Measurements from ENCODE around the gene NACC2.

NACC2 gene

DNA sequence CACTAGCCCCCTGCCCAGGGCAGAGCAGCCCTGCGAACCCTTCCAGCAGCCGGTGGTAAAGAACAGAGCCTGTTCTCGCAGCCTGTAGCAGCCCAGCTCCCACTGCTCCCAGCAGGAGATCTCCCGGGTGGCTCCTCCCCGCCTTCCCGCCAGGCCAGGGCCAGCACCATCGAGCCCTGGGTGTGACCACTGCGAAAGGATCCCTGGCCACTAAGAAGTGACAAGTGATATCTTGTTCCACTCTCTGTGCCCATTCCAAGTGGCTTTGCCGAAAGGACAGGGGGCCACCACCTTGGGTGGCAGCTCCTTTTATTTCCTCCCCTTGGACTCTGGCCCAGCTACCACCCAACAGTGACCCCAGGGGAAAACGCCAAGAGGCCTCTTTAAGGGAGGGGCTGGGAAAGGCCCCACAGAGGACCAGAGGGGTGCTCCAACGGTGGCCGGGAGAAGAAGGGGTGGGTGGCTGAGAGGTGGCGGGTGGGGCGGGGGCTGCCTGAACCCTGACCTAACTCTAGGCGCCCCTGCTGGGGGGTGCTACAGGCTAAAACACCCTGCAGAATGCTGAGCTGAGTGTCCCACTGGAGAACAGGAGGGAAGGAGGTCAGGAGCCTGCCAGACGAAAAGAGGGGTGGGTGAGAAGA is 1.6 kb downstream of the NACC2 start:
- DNase-seq (ENCODE audit: low read depth in 2 of 2) = no peak

DNA sequence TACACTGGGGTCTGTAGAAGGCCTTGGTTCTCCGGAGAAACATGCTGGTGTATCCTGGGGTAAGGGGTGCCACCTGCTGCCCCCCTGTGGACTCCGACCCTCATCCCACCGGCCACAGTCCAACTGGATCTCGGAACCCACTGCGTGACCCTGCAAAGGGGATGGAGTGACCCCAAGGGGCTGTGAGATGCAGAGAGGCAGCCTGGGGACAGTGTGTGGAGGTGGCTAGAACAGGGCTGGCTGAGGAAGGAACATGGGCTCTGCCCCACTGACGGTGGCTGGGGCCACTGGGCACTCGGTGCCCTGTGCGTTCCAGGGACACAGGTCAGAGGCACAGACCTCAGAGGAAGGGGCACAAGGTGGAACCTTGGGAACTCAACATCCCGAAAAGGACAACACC is 2.3 kb downstream of the NACC2 start:
- no peak for DNase-seq (ENCODE audit: low read depth in 2 of 2)

DNA sequence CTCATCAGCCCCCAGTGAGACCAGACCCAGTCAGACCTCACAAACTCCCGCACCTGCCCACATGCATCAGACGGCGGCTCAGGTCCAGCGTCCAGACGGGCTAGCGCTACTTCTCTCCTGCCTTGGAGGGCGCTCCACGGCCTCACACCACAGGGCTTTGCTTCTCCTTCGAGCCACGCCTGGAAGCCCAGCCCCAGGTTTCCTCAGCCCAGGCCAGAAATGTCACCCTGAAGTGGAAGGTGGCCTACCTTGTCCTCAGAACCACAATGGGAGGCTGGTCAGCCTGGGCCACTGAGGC is 2.8 kb downstream of the NACC2 start:
- no peak for DNase-seq (ENCODE audit: low read depth in 2 of 2)

DNA sequence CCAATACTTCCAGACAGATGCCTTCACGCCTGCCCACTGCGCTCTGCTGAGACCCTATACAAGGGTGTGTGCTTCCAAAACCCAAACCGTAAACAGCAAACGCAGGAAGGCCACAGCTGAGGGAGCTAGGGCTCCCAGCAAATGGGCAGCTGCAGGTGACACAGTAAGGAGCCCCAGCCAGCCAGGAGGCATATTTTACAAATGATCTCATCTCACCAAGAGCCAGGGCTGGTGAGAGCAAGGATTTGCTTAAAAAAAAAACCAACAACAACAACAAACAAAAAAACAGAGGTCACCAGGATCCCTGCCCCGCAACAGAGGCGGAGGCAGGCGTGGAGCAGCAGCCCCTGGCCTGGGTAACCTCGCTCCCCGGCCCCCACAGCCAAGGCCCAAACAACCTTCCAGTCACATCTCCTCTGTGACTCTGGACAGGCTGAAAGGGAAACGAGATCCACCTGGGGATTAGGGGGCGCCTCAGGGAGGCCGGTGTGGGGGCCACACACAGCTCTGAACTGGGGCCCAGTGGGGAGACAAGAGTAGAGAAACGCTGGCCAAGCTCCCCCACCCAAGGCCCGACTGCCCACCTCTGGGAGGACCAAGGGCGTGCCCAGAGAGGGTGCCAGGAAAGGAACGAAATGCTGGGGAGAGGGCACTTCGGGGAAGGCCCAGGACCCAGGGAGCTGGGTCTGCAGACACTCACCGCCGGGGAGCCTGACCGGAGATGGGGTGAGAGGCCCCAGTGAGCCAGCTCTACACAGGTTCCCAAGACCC is 3.3 kb downstream of the NACC2 start:
- DNase-seq (ENCODE audit: low read depth in 2 of 2) = no peak

DNA sequence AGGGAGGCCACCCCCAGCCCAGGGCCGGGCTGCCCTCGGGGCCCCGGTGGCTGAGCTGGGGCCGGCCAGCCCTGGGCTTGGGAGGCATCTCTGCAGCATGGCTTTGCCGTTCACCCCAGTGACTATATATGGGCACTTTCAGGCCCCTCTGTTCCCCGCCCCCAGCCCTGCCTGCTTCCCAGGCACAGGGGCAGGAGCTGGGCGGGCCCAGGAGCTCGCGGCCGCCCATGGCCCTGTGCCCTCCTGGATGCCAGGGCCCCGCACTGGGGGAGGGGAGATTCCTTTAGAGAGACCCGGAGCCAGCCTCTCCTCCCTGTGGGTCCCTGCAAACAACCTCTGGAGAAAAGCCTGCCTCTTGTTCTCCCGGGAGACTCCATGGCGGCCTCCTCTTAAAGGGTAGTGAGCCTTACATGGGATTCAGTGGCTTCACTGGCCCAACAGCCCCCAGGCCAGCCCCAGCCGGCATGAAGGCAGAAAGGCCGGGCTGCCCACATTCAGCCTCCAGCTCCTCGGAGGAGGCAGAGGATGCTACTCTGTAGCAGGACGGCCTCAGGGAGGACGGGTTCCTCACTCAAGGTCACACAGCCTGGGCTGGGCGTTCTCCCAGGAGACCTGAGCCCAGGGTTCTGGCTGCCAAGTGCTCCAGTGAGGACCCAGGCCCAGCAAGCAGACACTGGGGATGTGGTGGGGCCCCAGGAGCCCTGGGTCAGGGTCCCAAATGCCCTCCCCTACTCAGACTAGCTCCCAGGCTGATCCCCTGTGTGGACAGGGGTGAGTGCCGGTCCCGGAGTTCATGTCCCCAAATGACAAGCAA is 4.1 kb downstream of the NACC2 start:
- no peak for DNase-seq (ENCODE audit: low read depth in 2 of 2)

DNA sequence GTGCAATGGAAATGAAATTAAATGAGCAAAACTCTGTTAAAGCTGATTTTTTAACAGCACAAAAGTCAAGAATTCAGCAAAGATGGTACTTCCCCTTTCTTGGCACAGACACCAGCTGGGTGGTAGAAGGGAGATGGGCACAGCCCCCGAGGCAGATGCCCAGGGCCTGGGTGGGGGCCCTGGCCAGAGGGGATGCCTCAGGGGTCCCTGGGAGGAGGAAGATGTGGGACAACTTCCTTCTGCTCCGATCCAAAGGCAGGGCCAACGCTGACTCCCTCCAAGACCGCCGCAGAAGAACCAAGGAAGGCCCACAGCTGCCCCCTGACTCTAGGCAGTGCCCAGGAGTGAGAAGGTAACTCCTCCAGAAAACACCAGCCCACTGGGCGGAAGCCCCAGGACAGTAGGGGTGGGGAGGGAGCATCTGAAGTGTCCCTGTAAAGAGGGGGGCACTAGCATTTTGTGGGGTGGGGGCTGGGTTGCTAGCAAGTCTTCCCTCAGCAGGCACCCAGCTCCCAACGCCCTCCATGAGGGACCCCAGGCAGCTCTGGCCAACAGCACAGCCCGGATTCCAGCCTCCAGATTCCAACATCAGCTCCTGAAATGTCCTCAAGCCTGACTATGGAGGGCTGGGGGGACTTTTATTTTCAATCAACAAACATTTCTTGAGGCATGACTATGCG is 4.9 kb downstream of the NACC2 start:
- DNase-seq (ENCODE audit: low read depth in 2 of 2) = no peak

DNA sequence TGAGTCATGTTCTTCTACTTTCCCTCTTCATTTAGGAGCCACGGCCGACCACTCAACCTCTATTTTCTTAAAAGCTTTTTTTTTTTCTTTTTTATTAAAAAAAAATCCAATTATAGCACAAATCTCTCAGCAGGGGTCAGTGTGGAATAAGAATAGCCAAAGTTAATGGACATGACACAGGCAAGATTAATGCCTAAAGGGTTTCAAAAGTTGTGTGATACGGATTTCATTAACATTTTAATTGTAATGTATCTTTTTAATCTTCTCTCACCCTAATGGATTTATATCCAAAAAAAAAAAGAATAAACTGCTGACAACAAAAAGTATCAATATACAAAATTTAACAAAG is 5.4 kb downstream of the NACC2 start:
- DNase-seq (ENCODE audit: low read depth in 2 of 2) = no peak

DNA sequence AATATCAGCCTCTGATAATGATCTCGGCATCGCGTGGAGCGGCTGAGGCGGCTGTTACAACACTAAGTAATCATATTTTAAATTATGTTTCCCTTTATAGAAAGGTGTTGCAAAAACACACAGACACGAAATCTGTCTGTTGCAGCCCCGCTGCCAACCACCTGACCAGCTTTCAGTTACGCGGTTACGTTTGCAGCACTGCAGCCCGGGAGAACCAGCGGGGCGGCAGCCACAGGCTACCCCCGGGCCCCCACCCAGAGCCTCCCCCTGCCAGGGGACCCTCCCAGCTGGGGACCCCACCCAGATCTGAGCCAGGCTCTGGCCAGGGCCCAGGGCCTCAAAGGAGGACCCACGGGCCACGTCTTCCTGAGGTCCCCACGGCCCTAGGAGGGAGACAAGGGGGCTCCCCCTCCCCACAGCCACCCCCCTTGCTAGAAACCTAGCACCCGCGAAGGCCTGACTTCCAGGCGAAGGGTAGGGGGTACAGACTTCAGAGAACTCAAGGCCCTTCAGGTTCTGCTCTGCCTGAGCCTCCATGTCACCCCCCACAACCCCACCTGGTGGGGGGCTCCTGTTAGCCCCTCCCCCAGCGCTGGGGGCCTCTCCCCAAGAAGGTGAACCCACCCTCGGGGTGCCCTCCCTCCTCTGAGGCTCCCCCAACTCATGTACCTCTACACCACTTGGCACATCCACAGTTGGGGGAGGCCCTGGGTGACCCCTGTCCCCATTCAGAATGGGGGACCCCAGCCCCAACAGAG is 6.0 kb downstream of the NACC2 start:
- DNase-seq (ENCODE audit: low read depth in 2 of 2) = no peak

DNA sequence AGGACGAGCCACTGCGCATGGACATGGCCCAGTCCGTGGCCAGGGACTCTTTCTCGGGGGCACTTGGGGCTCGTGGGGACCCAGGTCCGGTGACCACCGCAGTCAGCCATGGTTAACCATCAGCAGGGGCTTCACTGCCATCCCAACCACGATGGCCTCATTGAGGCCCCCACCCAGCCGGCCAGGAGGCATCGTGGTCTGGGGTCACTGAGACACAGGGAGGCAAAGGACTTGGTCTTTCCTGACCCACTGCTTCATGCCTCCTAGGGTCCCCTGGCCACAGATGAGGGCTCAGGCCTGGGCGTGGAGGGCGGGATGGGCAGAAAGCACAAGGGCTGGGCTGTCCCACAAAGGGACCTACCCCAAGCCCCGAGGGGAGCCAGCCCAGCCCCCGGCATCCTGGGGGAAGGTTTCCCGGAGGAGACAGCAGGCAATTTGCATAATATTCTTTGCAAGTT is 6.6 kb downstream of the NACC2 start:
- no peak for DNase-seq (ENCODE audit: low read depth in 2 of 2)

DNA sequence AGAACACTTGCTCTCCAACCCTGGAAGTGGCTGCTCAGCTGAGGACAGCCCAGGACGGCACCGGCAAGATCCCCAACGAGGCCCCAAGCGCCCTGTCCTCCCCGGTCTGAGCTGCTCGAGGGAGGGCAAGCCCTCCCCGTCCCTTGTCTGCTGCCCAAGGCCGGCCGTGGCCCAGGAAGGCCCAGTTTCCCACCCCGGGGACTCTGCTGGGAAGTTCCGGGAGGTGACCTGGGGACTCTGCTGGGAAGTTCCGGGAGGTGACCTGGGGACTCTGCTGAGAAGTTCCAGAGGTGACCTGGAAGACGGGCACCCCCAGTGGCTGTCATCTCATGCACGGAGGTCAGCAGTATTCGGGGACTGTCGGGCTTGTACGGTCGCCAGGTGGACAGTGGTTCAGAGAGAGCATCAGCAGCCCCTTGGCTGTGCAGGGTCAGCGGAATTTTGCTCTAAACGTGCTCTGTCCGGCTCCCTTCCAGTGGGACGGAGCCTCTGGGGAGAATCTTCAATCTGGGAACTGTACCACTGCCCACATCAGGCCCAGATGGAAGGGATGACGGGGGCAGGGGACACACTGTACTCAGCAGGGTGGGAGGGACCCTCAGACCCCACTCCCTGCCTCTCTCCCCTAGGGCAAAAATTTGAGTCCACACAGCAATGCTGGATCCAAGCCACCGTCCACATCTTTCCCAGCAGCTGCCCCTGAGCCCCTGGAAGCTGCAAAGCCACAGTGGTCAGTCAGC is 7.2 kb downstream of the NACC2 start:
- no peak for DNase-seq (ENCODE audit: low read depth in 2 of 2)

DNA sequence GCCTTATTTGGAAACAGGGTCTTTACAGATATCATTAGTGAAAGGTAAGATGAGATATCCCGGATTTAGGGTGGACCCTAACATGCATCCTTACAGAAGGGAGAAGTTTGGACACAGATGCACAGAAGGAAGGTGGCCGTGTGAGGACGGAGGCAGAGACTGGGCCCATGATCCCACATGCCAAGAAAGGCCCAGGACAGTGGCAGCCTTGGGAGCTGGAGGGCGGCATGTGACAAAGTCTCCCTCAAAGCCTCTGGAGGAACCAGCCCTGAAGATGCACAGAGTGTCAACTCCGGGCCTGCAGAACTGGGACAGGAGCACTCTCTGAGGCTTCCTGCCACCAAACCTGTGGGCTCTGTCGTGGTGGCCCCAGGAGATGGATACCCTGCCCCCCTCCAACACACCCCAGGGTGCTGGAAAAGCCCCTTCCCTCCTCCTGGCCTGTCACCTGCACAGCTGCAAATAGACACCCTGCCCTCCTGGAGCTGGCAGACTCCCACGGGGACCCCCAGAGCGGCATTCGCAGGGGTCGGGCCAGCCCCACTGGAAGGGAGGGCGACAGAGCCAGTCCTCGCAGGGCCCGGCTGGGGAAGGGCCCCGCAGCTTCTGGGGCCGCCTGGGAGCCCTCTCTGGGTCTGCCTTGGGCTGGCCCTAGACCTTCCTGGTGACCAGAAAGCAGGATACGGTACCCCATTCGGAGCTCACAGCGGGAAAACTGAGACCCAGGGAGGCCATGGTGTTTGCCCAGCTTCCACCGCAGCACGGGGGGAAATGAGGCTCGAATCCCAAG is 7.9 kb downstream of the NACC2 start:
- no peak for DNase-seq (ENCODE audit: low read depth in 2 of 2)

DNA sequence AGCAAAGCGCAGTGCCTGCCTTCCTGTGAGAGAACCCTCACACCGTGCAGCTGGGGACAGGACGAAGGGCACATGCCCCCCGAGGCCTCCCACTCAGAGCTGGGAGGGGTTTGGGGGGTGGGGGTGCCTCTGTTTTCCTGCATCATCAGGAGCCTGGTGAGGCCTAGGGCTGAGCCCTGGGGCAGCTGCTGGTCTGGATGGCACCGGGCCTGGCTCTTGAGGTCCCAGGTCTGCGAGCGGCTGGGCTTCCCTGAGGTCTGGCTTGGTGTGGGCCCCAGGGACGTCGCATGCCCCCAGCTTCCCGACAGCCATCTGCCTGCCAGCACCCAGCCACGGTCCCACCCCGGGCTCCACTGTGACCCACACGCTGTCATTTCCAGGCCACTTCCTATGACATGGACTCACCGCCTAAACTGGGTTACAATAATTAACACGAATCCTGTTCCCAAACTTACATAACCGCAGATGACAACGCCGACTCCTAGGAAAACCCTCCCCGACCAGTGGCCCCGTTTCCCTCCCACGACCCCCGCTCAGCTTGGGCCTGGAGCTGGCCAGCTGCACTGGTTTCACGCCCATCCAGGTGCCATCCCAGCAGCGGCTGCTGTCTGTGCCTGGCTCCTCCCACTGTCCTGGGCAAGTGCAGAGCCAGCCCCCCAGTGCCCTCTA is 8.7 kb downstream of the NACC2 start:
- no peak for DNase-seq (ENCODE audit: low read depth in 2 of 2)

DNA sequence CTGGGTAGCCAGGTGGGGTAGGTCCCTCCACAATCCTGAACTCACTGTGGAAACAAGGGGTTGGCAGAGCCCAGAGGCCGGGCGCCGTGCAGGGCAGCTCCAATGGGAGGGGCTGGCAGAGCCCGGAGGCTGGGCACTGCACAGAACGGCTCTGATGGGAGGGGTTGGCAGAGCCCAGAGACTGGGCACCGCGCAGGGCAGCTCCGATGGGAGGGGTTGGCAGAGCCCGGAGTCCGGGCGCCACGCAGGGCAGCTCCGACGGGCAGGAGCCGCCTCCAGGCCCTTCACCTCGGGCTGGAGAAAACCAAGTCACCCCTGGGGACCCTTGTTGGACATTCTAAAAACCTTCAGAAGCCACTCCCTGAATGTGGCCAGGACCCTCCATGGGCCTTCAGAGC is 9.3 kb downstream of the NACC2 start:
- DNase-seq (ENCODE audit: low read depth in 2 of 2) = no peak

DNA sequence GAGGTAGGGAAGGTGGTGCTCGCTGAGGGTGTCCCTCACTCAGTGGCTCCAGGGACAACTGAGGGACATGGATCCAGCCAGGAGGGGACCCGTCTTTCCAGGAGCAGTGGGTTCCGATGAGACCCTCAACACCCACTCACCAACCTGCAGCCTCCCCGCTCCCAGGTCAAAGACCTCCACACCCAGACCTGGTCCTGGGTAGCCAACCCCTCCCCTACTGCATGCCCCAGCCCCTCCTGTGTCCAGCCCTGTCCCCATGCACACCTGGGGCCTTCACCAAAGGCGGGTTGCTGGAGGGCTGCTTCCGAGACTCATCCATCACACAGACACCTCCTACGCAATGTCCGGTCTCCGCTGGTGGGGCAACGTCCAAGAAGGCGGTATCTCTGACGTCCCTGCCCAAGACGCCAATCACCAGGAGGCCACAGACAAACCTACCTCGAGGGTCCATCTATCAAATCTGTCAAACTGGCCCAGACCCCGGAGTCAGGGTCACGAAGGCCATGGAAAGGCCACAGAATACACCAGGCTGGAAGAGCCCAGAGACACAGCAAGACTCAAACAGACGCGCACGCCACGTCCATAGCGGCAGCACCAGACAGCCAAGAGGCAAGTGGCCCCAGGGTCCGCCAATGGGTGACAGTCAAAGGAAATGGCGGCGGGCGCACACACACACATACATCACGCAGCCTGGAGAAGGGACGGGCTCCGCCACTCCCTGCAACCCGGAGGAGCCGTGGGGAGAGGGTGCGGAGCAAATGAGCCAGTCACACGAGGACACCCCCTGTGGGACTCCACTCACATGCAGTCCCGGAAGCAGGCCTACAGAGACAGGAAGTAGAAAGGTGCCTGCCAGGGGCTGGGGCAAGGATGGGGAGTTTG is 10.8 kb downstream of the NACC2 start:
- no peak for DNase-seq (ENCODE audit: low read depth in 2 of 2)

DNA sequence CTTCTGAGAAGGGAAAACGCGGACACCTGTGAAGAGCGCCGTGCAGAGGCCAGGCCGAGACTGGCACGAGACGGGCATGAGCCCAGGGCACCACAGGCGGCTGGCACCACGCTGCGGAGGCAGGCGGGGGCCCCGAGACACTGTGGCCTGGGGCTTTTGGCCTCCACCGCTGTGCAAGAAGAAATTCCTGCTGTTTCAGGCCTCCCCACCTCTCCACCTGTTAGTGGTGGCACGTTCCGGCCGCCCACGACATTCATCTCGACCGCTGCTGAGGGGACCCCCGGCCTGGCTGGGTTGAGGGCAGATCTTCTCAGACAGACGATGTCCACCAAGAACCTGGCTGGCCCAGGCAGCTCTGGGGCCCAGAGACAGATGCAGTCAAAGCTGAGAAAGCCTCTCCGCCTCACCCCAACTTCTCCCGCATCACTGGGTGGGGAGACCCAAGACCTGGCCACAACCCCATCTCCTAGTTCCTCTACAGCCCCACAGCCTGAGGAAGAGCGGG is 11.5 kb downstream of the NACC2 start:
- DNase-seq (ENCODE audit: low read depth in 2 of 2) = no peak

DNA sequence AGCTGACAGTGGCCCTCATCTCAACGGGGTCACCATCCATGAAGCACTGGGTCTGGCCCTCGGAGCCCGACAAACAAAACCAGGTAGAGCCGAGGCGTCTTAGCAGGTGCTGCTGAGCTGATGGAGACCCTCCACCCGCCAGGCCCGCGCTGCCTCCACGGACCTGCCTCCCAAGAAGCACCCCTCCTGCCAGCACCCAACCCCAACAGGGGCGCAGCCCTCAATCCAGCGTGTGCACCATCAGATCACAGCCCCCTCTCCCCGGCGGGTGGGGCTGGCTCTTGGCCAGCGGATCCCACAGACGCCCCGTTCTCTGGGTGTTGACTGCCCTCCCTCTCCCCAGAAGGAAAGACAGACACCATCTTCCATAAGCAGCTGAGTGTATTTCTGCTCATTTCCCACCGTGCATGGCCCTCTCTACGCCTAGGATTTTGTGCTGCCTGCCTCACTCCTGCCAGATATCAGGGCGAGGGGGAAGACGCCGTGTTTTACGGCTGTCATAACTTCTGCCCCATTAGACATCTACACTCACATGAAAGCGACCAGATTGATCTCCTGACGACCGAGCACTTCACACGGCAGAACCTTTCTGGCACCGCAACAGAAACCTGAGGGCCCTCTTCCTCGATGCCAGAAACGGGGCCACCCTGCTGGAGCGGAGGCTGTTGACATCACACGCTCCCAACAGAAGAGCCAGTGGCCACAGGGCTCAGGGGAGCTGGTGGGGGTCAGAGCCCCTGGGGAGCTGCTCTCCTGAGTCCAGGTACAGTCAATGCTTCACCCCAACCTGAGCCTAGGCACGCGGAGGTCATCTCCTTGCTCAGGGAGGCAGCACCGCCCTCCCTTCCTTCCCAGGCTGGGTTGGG is 12.4 kb downstream of the NACC2 start:
- DNase-seq (ENCODE audit: low read depth in 2 of 2) = no peak

DNA sequence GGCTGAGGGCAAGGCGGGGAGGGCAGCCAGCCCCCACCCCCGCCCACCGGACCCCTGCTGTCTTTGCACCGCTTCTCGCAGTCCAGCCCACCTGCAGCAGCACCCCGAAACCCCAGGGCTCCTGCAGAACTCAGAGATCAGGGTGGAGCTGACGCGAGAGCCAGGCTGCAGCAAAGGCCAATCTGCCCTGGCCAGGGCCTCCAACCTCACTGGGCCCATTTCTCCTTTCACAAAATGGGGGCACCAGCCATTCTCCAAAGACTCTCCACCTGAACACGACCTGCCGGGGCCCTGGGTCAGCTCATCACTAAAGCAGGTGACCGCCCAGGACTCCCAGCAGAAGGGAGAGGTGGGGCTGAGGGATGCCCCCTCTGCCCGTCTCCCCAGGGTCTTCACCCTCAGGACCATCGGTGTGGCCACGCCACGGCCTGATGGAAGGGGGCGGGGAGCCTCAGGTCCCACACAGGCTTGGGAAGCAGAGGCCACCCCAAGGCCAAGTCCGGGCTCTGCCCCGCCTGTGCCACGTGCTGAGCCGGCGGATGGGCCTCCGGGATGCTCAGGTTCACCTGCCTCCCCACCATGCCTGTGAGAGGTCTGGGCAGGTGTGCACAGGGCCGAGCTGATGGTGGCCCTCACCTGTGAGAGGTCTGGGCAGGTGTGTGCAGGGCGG is 13.1 kb downstream of the NACC2 start:
- DNase-seq (ENCODE audit: low read depth in 2 of 2) = no peak
